ENCODE data around the gene NUP107. TPM values are rescaled to one million over a fixed set of nuclear protein-coding genes. Genes with fewer than 3 reads are reported as not detected.
"Not testable (repeated sequence)": the region's sequence is repeated elsewhere in the genome, so short reads cannot be mapped to it uniquely, and the experiment has no call there.

The NUP107 gene
- total and polyA plus RNA-seq, 4 experiments from 2014 or later, result 25.9 to 70.7 (median 54.4) TPM

- intact Hi-C loops (cut with micrococcal nuclease), result no loop called here
- H3K4me1 Mint-ChIP-seq, result peaks cover 25 to 57% (median 37%) of the 10 kb centered on the region in 4 donors
- no peaks in the 10 kb centered on the region for H3K9me3 ChIP-seq (ENCODE audit: control insufficient read depth in 1 of 2, low read length in 2 of 2)
- CTCF ChIA-PET (ENCODE audit: partially characterized antibody), result no interaction called here
- POLR2A ChIA-PET (ENCODE audit: partially characterized antibody), result interaction anchor here (0.5 to 2.8 kb wide), 5 partner anchors 12 to 318 kb away, joined by 3 to 14 read pairs (median 5); no protein-coding TSS in a partner anchor
- no peaks in the 10 kb centered on the region for H3K9me3 Mint-ChIP-seq
- no peaks in the 10 kb centered on the region for H3K27me3 ChIP-seq (ENCODE audit: insufficient read depth, low read length)
- no peaks in the 10 kb centered on the region for H3K27me3 Mint-ChIP-seq
- H3K27ac ChIP-seq (ENCODE audit: low read depth, low read length), result peak overlapping the region; percentile 21
- peak overlapping the region; percentile 37 to 81 (median 67) for H3K4me3 Mint-ChIP-seq
- peak in 4 of 5 donors; percentile 52 to 63 (median 54) for DNase-seq
- H3K4me1 ChIP-seq (ENCODE audit: insufficient read depth, low read length), result peaks cover 55% of the 10 kb centered on the region
- no peaks in the 10 kb centered on the region for H3K36me3 Mint-ChIP-seq
- peak overlapping the region; percentile 17 to 20 for H3K4me3 ChIP-seq (ENCODE audit: low read length in 2 of 2)
- no peaks in the 10 kb centered on the region for H3K36me3 ChIP-seq (ENCODE audit: insufficient read depth, low read length)
- H3K27ac Mint-ChIP-seq, result peak overlapping the region; percentile 5 to 80 (median 53)
Observed at GRCh38 chr12:68673788-68674187, 13.0 kb upstream of the NUP107 start.

GRCh38 chr12:68674376-68674775 lies 12.4 kb upstream of the NUP107 start:
- Histone ChIP-seq H3K27ac (ENCODE audit: low read depth, low read length) (peak overlapping the region; percentile 21), H3K27me3 (ENCODE audit: insufficient read depth, low read length) (no peaks in the 10 kb centered on the region), H3K4me3 (ENCODE audit: low read length in 2 of 2) (peak overlapping the region; percentile 17 to 20), H3K36me3 (ENCODE audit: insufficient read depth, low read length) (no peaks in the 10 kb centered on the region), H3K9me3 (ENCODE audit: control insufficient read depth in 1 of 2, low read length in 2 of 2) (no peaks in the 10 kb centered on the region), H3K4me1 (ENCODE audit: insufficient read depth, low read length) (peaks cover 55% of the 10 kb centered on the region)
- CTCF ChIA-PET (ENCODE audit: partially characterized antibody), result interaction anchor here (1.9 kb wide), 1 partner anchor 316 kb away, joined by 5 read pairs; no protein-coding TSS in a partner anchor
- Mint-ChIP-seq H3K27me3 (no peaks in the 10 kb centered on the region), H3K36me3 (no peaks in the 10 kb centered on the region), H3K4me3 (peak overlapping the region in 6 of 8 donors; percentile 65 to 89 (median 74)), H3K4me1 (peaks cover 30 to 59% (median 43%) of the 10 kb centered on the region in 4 donors), H3K27ac (peak overlapping the region in 6 of 7 donors; percentile 18 to 86 (median 71)), H3K9me3 (no peaks in the 10 kb centered on the region)
- intact Hi-C loops (cut with micrococcal nuclease), result no loop called here
- no peak for DNase-seq
- POLR2A ChIA-PET (ENCODE audit: partially characterized antibody), result interaction anchor here (0.8 to 2.8 kb wide), 8 partner anchors 14 to 315 kb away, joined by 3 to 17 read pairs (median 5); partner anchors contain the start of gene RAP1B

GRCh38 chr12:68675101-68675842 lies 11.5 kb upstream of the NUP107 start:
- H3K27ac Mint-ChIP-seq, result peak overlapping the region; percentile 80 to 94 (median 92)
- Histone ChIP-seq H3K27me3 (ENCODE audit: insufficient read depth, low read length) (no peaks in the 10 kb centered on the region), H3K4me1 (ENCODE audit: insufficient read depth, low read length) (peaks cover 55% of the 10 kb centered on the region), H3K9me3 (ENCODE audit: control insufficient read depth in 1 of 2, low read length in 2 of 2) (no peaks in the 10 kb centered on the region), H3K4me3 (ENCODE audit: low read length in 2 of 2) (no peak overlapping the region), H3K27ac (ENCODE audit: low read depth, low read length) (peak overlapping the region; percentile 24), H3K36me3 (ENCODE audit: insufficient read depth, low read length) (no peaks in the 10 kb centered on the region)
- intact Hi-C loops (cut with micrococcal nuclease), result loop anchor here (1.0 kb wide), 2 partner anchors 11 to 65 kb away; partner anchors contain the start of genes NUP107 and RAP1B
- ChIA-PET POLR2A (ENCODE audit: partially characterized antibody) (interaction anchor here (0.8 to 2.8 kb wide), 12 partner anchors 10 to 343 kb away, joined by 3 to 17 read pairs (median 4); partner anchors contain the start of genes MDM1, NUP107 and RAP1B), CTCF (ENCODE audit: partially characterized antibody) (interaction anchor here (1.2 to 1.9 kb wide), 2 partner anchors 17 to 317 kb away, joined by 3 to 5 read pairs; no protein-coding TSS in a partner anchor)
- peak; percentile 66 to 76 (median 75) for DNase-seq
- peaks cover 32 to 59% (median 45%) of the 10 kb centered on the region in 4 donors for H3K4me1 Mint-ChIP-seq
- H3K9me3 Mint-ChIP-seq, result no peaks in the 10 kb centered on the region
- peak overlapping the region; percentile 60 to 89 (median 73) for H3K4me3 Mint-ChIP-seq
- H3K36me3 Mint-ChIP-seq, result no peaks in the 10 kb centered on the region
- H3K27me3 Mint-ChIP-seq, result no peaks in the 10 kb centered on the region

GRCh38 chr12:68676854-68677253 lies 9.9 kb upstream of the NUP107 start:
- H3K9me3 ChIP-seq (ENCODE audit: control insufficient read depth in 1 of 2, low read length in 2 of 2); H3K9me3 Mint-ChIP-seq; H3K27me3 Mint-ChIP-seq; H3K4me3 Mint-ChIP-seq; H3K36me3 ChIP-seq (ENCODE audit: insufficient read depth, low read length); H3K36me3 Mint-ChIP-seq; intact Hi-C loops (cut with micrococcal nuclease); H3K4me3 ChIP-seq (ENCODE audit: low read length in 2 of 2); DNase-seq; H3K27ac ChIP-seq (ENCODE audit: low read depth, low read length); H3K27me3 ChIP-seq (ENCODE audit: insufficient read depth, low read length): not testable (repeated sequence)
- peaks cover 49% of the 10 kb centered on the region for H3K4me1 ChIP-seq (ENCODE audit: insufficient read depth, low read length)
- ChIA-PET POLR2A (ENCODE audit: partially characterized antibody) (interaction anchor here (1.1 to 1.2 kb wide), 2 partner anchors 9 to 66 kb away, joined by 3 read pairs; partner anchors contain the start of gene RAP1B), CTCF (ENCODE audit: partially characterized antibody) (interaction anchor here (0.7 kb wide), 1 partner anchor 654 kb away, joined by 3 read pairs; no protein-coding TSS in a partner anchor)
- peaks cover 25 to 48% (median 37%) of the 10 kb centered on the region in 4 donors for H3K4me1 Mint-ChIP-seq
- H3K27ac Mint-ChIP-seq, result peak overlapping the region in 3 of 7 donors; percentile 49 to 76 (median 73)

- peaks cover 30% of the 10 kb centered on the region for H3K4me1 ChIP-seq (ENCODE audit: insufficient read depth, low read length)
- H3K4me3 ChIP-seq (ENCODE audit: low read length in 2 of 2), result peak overlapping the region; percentile 90 to 98
- no peaks in the 10 kb centered on the region for H3K27me3 Mint-ChIP-seq
- CTCF ChIA-PET (ENCODE audit: partially characterized antibody), result interaction anchor here (1.0 kb wide), 1 partner anchor 330 kb away, joined by 3 read pairs; no protein-coding TSS in a partner anchor
- H3K36me3 ChIP-seq (ENCODE audit: insufficient read depth, low read length), result peaks cover 7% of the 10 kb centered on the region
- H3K27ac Mint-ChIP-seq, result peak overlapping the region; percentile 91 to 100 (median 99)
- no peak for DNase-seq
- H3K36me3 Mint-ChIP-seq, result peaks cover 3 to 32% of the 10 kb centered on the region in 2 donors
- H3K4me3 Mint-ChIP-seq, result peak overlapping the region; percentile 98 to 99 (median 98)
- peak overlapping the region; percentile 85 for H3K27ac ChIP-seq (ENCODE audit: low read depth, low read length)
- no peaks in the 10 kb centered on the region for H3K9me3 ChIP-seq (ENCODE audit: control insufficient read depth in 1 of 2, low read length in 2 of 2)
- POLR2A ChIA-PET (ENCODE audit: partially characterized antibody), result interaction anchor here (0.6 to 2.5 kb wide), 11 partner anchors 11 to 333 kb away, joined by 3 to 25 read pairs (median 4); partner anchors contain the start of genes MDM2, RAP1B and SLC35E3
- intact Hi-C loops (cut with micrococcal nuclease), result loop anchor here (1.0 to 5.0 kb wide), 8 partner anchors 11 to 354 kb away; partner anchors contain the start of genes MDM1, RAP1B and SLC35E3
- no peaks in the 10 kb centered on the region for H3K9me3 Mint-ChIP-seq
- H3K27me3 ChIP-seq (ENCODE audit: insufficient read depth, low read length), result no peaks in the 10 kb centered on the region
- peaks cover 14 to 44% (median 29%) of the 10 kb centered on the region in 4 donors for H3K4me1 Mint-ChIP-seq
Observed at GRCh38 chr12:68686262-68686594, 550 bp upstream of the NUP107 start.

GRCh38 chr12:68695454-68695853 lies 8.7 kb downstream of the NUP107 start:
- Mint-ChIP-seq H3K36me3 (peaks cover 44 to 59% of the 10 kb centered on the region in 2 donors), H3K4me1 (no peaks in the 10 kb centered on the region), H3K4me3 (no peak overlapping the region), H3K27me3 (no peaks in the 10 kb centered on the region), H3K27ac (peak overlapping the region in 2 of 7 donors; percentile 11 to 20), H3K9me3 (peaks cover 0 to 2% (median 0%) of the 10 kb centered on the region in 8 donors)
- H3K36me3 ChIP-seq (ENCODE audit: insufficient read depth, low read length), result peaks cover 48% of the 10 kb centered on the region
- no peaks in the 10 kb centered on the region for H3K4me1 ChIP-seq (ENCODE audit: insufficient read depth, low read length)
- ChIA-PET CTCF (ENCODE audit: partially characterized antibody) (no interaction called here), POLR2A (ENCODE audit: partially characterized antibody) (no interaction called here)
- no peaks in the 10 kb centered on the region for H3K9me3 ChIP-seq (ENCODE audit: control insufficient read depth in 1 of 2, low read length in 2 of 2)
- no peak for DNase-seq
- no peak overlapping the region for H3K4me3 ChIP-seq (ENCODE audit: low read length in 2 of 2)
- no peaks in the 10 kb centered on the region for H3K27me3 ChIP-seq (ENCODE audit: insufficient read depth, low read length)
- intact Hi-C loops (cut with micrococcal nuclease), result no loop called here
- no peak overlapping the region for H3K27ac ChIP-seq (ENCODE audit: low read depth, low read length)

GRCh38 chr12:68699486-68699885 lies 12.7 kb downstream of the NUP107 start:
- Mint-ChIP-seq H3K27ac (peak overlapping the region in 2 of 7 donors; percentile 41 to 62), H3K27me3 (no peaks in the 10 kb centered on the region), H3K36me3 (peaks cover 42 to 49% of the 10 kb centered on the region in 2 donors), H3K9me3 (no peaks in the 10 kb centered on the region), H3K4me1 (no peaks in the 10 kb centered on the region), H3K4me3 (no peak overlapping the region)
- Histone ChIP-seq H3K4me1 (ENCODE audit: insufficient read depth, low read length) (no peaks in the 10 kb centered on the region), H3K27ac (ENCODE audit: low read depth, low read length) (no peak overlapping the region), H3K36me3 (ENCODE audit: insufficient read depth, low read length) (peaks cover 24% of the 10 kb centered on the region), H3K9me3 (ENCODE audit: control insufficient read depth in 1 of 2, low read length in 2 of 2) (no peaks in the 10 kb centered on the region), H3K4me3 (ENCODE audit: low read length in 2 of 2) (no peak overlapping the region), H3K27me3 (ENCODE audit: insufficient read depth, low read length) (no peaks in the 10 kb centered on the region)
- no peak for DNase-seq
- POLR2A ChIA-PET (ENCODE audit: partially characterized antibody), result no interaction called here
- intact Hi-C loops (cut with micrococcal nuclease), result no loop called here
- CTCF ChIA-PET (ENCODE audit: partially characterized antibody), result no interaction called here
